Activated gamma-delta T cell (primary cell): ENCODE measurements around the gene POLR1A.

ENCODE experiments used
- DNase-seq: peaks from one replicate; lab custom pipeline; 2025; lab: John Stamatoyannopoulos, UW

Gene POLR1A

DNA sequence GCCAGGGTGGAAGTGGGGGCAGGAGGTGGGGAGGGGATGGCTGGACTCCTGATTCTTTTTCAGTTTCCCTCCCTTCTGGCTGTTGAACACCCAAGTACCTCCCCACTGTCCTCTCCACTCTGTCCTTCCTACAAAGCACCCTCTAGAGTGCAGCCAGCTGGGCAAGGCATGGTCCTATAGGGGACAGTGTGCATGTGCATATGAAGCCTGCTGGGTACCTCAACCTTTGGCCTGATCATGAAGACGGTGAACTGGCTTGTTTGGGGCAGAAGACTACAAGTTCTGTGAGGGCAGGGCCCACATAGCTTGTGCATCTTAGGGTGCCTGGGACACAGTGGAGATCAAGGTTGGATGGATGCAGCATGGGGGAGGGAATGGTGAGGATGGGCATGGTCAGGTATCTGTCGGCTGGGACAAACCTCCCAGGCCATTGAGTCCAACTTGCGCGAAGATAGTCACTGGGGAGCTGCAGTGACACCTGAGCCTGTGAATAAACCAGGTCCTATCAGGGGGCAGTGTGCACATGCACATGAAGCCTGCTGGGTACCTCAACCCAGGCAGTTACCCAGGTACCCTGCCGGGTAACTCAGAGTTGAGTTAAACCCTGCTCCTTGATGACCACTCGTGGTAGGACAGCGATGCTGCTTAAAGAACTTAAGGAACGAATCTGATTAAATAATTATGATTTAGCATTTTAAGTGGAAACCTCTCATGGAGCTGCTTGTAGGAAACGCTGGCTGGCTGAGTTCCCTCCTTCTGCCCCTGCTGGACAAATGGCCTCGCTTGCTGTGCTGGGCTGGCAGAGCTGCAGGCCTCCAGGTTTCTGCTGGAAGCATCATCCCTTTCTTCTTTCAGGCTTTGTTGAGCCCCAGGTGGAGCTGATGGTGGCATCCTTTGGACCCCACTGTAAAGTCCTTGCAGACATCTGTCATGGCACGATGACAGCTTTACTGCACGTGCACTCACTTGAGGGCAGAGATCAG, 84.0 kb downstream of the POLR1A start:
- DNase-seq, result no peak

DNA sequence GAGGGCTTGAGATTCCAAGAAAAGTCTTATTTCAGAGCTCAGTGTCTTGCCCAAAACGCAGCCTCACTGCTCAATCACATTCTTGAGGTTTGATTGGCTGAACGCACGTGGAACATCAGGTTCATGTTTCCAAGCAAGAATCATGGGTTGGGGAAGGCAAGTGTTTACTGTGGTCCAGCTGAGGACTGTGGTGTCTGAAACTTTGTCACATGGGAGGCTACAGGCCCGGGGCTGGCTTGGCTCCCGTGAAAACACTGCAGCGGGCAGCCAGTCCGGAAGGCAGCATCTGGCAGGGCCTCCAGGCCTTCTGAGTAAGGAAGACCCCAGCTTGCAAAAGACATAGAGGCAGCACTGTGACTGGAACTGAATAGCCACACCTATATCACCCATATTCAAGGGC, 84.7 kb downstream of the POLR1A start:
- no peak for DNase-seq

GRCh38 chr2:86019121-86019520, 86.6 kb downstream of the POLR1A start:
- no peak for DNase-seq

GRCh38 chr2:86017901-86018896, 87.5 kb downstream of the POLR1A start:
- DNase-seq, result no peak

DNA sequence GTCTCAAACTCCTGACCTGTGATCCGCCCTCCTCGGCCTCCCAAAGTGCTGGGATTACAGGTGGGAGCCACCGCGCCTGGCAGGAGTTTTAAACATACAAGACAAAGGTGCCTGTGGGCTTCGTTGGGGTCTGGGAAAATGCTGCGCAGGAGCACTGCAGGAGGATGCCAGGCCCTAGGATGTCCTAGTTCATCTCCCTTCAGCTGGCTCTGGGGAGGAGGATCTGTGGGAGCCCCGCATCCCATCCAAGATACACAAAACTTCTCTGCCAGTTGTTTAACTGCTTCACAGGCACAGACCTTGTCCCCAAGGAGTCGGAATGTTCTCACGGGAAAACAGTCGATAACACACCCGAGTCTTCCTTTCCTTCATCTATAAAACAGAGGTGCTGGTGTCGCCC, 89.1 kb downstream of the POLR1A start:
- no peak for DNase-seq

- DNase-seq, result no peak
Measured at GRCh38 chr2:86015699-86016098, 90.0 kb downstream of the POLR1A start.

GRCh38 chr2:86015006-86015405, 90.7 kb downstream of the POLR1A start:
- DNase-seq, result no peak

GRCh38 chr2:86014493-86014892, 91.2 kb downstream of the POLR1A start:
- DNase-seq, result no peak

DNA sequence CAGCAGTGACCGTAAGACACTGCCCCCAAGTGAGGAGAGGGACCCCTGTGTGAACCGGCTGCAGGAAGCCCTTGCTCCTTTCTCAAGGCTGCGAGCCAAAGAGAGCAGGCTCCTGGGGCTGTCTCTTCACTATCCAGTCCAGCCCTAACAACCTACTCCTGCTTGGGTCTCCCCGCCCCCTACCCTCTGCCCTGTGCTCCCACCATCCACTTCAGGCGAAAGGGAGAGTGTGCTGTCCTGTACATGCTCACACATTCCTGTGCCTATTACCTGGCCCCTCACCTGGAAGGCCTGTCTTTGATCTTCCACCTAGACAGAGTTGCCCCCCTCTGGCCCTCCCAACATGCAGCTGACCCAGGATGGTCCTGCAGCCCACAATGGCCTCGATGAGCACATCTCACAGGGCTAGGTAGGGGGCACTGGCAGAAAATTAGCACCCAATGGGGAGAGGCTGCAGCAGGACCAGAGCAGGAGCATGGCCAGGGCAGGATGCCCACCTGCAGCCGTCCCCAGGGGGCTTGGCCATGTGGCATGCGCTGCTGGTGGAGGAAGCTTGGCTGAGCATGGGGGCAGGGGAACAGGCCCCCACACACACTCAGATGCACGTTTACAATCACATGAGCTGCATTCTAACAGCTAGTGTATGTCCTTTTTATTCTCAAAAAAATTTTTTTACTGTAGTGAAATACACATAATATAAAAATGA, 93.5 kb downstream of the POLR1A start:
- no peak for DNase-seq

- DNase-seq, result no peak
Measured at GRCh38 chr2:86011449-86011941, 94.2 kb downstream of the POLR1A start.

DNA sequence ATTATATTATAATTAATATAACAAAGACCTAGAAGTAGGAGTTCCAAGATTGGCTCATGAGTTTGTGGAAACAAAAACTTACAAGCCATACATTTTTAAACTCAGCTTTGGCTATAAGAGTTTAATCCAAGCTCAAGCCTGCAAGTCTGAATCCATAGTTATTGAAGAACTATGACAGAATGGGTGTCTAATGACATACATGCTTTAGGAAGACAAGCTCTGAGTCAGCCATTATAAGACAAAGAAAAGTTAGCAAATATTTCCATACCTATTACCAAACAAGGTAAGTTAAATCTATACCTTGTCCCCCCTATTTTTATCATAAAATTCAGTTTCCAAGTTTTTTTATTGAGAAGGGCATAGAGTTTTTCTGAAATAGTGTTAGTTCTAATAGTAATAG, 95.6 kb downstream of the POLR1A start:
- no peak for DNase-seq

DNA sequence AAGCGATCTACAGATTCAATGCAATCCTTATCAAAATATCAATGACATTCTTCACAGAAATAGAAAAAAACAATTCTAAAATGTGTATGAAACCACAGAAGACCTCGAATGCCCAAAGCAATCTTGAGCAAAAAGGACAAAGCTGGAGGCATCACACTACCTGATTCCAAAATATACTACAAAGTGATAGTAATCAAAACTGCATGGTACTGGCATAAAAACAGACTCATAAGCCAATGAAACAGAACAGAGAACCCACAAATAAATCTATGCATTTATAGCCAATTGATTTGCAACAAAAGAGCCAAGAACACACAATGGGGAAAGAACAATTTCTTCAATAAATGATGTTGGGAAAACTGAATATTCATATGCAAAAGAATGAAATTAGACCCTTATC, 99.2 kb downstream of the POLR1A start:
- DNase-seq, result no peak

DNA sequence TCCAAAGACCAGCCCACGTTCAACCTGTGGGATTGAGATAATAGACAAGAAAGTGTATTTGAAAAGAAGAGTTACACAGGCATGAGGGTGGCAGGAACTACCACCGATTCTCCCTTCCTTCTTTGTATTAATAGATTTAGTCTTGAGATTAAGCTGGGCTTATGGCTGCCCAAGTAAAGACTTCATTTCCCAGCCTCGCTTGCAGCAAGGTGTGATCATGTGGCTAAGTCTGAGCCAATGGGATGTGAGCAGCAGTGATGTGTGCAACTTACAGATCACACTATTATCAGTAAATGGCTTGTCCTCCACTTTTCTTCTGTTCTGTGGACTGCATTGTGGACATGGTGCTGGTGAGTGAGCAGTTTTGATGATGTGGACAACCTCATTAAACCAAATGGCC, 101.7 kb downstream of the POLR1A start:
- DNase-seq, result no peak

GRCh38 chr2:86003104-86003503, 102.6 kb downstream of the POLR1A start:
- no peak for DNase-seq

GRCh38 chr2:86002375-86002774, 103.3 kb downstream of the POLR1A start:
- no peak for DNase-seq

GRCh38 chr2:86001326-86001725, 104.4 kb downstream of the POLR1A start:
- DNase-seq, result no peak

DNA sequence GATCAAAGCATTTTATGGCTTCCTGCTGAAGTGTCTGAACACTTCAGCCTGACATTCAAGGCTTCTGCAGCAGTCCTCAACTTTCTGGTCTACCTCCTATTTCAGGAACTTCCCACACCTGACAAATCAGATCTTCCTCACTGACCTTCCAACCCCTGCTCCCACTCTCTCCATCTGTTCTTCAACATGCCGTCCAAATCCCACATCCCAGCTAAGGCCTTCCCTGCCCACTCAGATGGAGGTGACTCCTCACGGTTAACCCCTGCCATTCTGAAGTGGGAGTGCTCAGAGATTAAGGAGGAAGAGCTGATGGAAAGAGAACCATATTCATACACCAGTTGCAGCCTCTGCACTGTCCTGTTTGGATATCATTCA, 104.8 kb downstream of the POLR1A start:
- no peak for DNase-seq

GRCh38 chr2:86000131-86000937, 105.4 kb downstream of the POLR1A start:
- DNase-seq, result no peak

DNA sequence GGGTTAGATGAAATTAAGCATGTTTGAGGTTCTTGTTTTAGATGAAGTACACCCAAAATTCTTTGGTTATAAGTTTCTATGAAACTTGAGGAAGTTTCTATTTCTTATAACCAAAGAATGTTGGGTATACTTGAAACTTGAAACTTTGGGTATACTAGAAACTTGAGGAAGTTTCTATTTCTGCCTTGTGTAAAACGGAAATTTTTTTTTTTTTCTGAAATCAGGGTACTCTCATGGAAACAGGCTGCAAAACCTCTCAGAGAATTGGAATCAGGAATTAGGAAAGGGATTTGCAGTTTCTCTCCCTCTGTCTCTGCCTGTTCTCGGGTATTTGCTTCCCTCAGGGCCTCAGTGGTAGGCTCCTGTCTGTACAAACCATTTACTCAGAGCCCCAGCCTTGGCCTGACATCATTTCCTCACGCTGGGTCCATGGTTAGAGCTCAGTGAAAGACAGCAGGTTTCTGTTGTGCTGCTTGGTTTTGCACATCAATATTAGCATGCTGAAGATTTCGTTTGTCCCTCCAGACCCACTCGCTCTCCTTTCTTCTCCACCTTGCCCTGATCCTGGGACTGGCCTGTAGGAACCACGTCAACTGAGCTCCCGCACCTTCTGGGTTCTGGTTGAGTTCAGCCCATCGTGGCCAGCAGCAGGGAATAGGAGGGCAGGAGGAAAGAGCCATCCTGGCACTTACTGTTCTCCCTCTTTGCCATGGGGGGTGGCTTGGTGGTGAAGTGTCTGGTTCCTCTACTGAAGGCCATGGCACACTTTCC, 106.4 kb downstream of the POLR1A start:
- DNase-seq, result no peak
